HFFc6 (cell line): ENCODE data around the gene HECTD4. TPM values are rescaled to one million over a fixed set of nuclear protein-coding genes. Genes with fewer than 3 reads are reported as not detected.

ENCODE experiments used
- DNase-seq: peaks from one replicate; pipeline ENCODE4 v3.0.0-alpha.2; 2018
- H3K27ac Mint-ChIP-seq: 2 replicates; pipeline ENCODE4 v1.8.0; 2020; ENCODE audit warnings: mild to moderate bottlenecking, mixed read lengths
- H3K27me3 Mint-ChIP-seq: 2 replicates; pipeline ENCODE4 v1.8.0; 2021; ENCODE audit warnings: mild to moderate bottlenecking, moderate library complexity, mixed read lengths; ENCODE audit not compliant: insufficient read depth
- H3K36me3 Mint-ChIP-seq: 2 replicates; pipeline ENCODE4 v1.8.0; 2021; ENCODE audit warnings: low read depth, mixed read lengths
- H3K4me1 Mint-ChIP-seq: 2 replicates; pipeline ENCODE4 v1.8.0; 2020; ENCODE audit warnings: low read depth, mixed read lengths
- H3K4me3 Mint-ChIP-seq: 2 replicates; pipeline ENCODE4 v1.8.0; 2020; ENCODE audit warnings: mild to moderate bottlenecking, moderate library complexity, mixed read lengths
- H3K9me3 Mint-ChIP-seq: 2 replicates; pipeline ENCODE4 v1.8.0; 2020; ENCODE audit warnings: mild to moderate bottlenecking, mixed read lengths
- CTCF ChIP-seq: fragments of 200-600 bp; sonication (generic); IDR thresholded peaks from 2 replicates; pipeline ENCODE4 v1.5.0; 2021; ENCODE audit warnings: antibody characterized with exemption, mild to moderate bottlenecking
- total RNA-seq, 6 experiments: library from RNA; stranded (reverse); fragmentation: NEBNext Ultra II Directional; extraction: Animal tissue kit (Norgen Biotek cat#: 25700); gene quantifications; 2 replicates in 1 of 6; 3 replicates in 5 of 6; pipeline ENCODE4 v1.2.3, GENCODE V29; 2021

The HECTD4 gene
- total RNA-seq, 6 experiments from 2014 or later = 15.7 to 22.5 (median 18.5) TPM

GRCh38 chr12:112191201-112191600 lies 191.0 kb downstream of the HECTD4 start:
- peaks cover 7% of the 10 kb centered on the region; the same call in 1 of the 2 replicates for H3K36me3 Mint-ChIP-seq
- no peak overlapping the region for H3K4me3 Mint-ChIP-seq
- H3K9me3 Mint-ChIP-seq = no peaks in the 10 kb centered on the region
- H3K27ac Mint-ChIP-seq = no peak overlapping the region
- H3K4me1 Mint-ChIP-seq = no peaks in the 10 kb centered on the region
- H3K27me3 Mint-ChIP-seq = no peaks in the 10 kb centered on the region; the same call in 1 of the 2 replicates
- TF ChIP-seq CTCF = no peak
- no peak for DNase-seq

GRCh38 chr12:112190231-112191025 lies 191.8 kb downstream of the HECTD4 start:
- DNase-seq = no peak
- peaks cover 7% of the 10 kb centered on the region; the same call in 1 of the 2 replicates for H3K36me3 Mint-ChIP-seq
- no peaks in the 10 kb centered on the region for H3K9me3 Mint-ChIP-seq
- no peak for TF ChIP-seq CTCF
- no peaks in the 10 kb centered on the region; the same call in 1 of the 2 replicates for H3K27me3 Mint-ChIP-seq
- H3K27ac Mint-ChIP-seq = no peak overlapping the region
- H3K4me3 Mint-ChIP-seq = no peak overlapping the region
- no peaks in the 10 kb centered on the region for H3K4me1 Mint-ChIP-seq

GRCh38 chr12:112188130-112188830 lies 194.0 kb downstream of the HECTD4 start:
- TF ChIP-seq CTCF = no peak
- Mint-ChIP-seq H3K36me3 (peaks cover 13% of the 10 kb centered on the region; the same call in 1 of the 2 replicates), H3K9me3 (no peaks in the 10 kb centered on the region), H3K27me3 (no peaks in the 10 kb centered on the region; the same call in 1 of the 2 replicates), H3K4me3 (no peak overlapping the region), H3K27ac (no peak overlapping the region), H3K4me1 (no peaks in the 10 kb centered on the region)
- no peak for DNase-seq

GRCh38 chr12:112185093-112185923 lies 196.9 kb downstream of the HECTD4 start:
- H3K4me3 Mint-ChIP-seq = no peak overlapping the region
- no peak overlapping the region for H3K27ac Mint-ChIP-seq
- no peaks in the 10 kb centered on the region for H3K9me3 Mint-ChIP-seq
- no peaks in the 10 kb centered on the region for H3K4me1 Mint-ChIP-seq
- H3K27me3 Mint-ChIP-seq = no peaks in the 10 kb centered on the region; the same call in 1 of the 2 replicates
- 0 out of 2 replicates have a peak, but pooled peaks cover 10% of the 10 kb centered on the region for H3K36me3 Mint-ChIP-seq
- no peak for TF ChIP-seq CTCF
- DNase-seq = no peak
